ENCODE results near the gene CCDC142.
A peak's percentile ranks its signal among the peaks of the same experiment; 100 is the strongest.

CCDC142 gene

DNA sequence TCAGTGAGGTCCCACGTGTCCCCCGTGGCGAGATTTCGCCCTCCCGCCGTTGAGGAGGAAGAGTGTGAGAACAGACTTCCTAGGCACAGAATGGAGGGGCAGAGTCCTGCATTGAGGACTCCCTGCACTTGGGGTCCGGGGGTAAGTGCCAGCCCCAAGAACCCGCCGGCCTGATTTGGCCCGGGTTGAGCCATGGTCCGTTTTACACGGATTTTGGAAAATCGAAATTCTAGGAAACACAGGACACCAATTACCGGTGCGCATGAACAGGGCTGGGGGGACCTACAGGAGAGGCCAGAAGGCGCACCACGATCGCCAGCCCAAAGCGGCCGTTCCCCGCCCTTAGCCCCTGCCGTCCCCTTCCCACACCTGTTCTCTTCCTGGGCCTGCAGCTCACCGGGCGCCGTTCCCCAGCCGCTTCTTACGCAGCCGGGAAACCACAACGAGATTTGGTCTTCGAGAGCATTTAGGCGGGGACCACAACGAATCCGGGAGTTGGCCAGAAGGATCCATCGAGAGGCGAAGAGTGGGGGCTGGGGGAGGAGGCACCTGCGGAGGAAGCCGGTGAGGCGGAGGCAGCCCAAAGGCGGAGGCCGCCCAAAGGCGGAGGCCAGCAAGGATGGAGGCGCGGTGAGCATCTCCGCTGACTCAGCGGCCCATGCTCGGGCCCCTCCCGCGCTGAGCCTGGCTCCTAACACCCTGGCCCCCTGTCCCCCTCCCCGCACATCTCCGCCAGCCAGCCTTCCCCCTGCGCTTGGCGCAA, 31.0 kb upstream of the CCDC142 start:
- Histone ChIP-seq H3K9me3 (ENCODE audit: control insufficient read depth in 2 of 2, low read length in 2 of 2) (no peaks in the 10 kb centered on the region), H3K4me1 (ENCODE audit: control insufficient read depth in 2 of 2, insufficient read depth in 2 of 2, low read length in 2 of 2) (peaks cover 6 to 8% of the 10 kb centered on the region in 2 donors), H3K27ac (ENCODE audit: low read depth in 2 of 2, low read length in 2 of 2) (no peak overlapping the region), H3K4me3 (ENCODE audit: low read length in 2 of 2) (no peak overlapping the region), H3K27me3 (ENCODE audit: control insufficient read depth in 2 of 2, insufficient read depth in 2 of 2, low read length in 2 of 2) (peaks cover 56 to 59% of the 10 kb centered on the region in 2 donors), H3K36me3 (ENCODE audit: control insufficient read depth in 2 of 2, insufficient read depth in 2 of 2, low read length in 2 of 2) (no peaks in the 10 kb centered on the region), H3K9ac (ENCODE audit: low read depth in 1 of 2, low read length in 2 of 2) (no peak overlapping the region)

DNA sequence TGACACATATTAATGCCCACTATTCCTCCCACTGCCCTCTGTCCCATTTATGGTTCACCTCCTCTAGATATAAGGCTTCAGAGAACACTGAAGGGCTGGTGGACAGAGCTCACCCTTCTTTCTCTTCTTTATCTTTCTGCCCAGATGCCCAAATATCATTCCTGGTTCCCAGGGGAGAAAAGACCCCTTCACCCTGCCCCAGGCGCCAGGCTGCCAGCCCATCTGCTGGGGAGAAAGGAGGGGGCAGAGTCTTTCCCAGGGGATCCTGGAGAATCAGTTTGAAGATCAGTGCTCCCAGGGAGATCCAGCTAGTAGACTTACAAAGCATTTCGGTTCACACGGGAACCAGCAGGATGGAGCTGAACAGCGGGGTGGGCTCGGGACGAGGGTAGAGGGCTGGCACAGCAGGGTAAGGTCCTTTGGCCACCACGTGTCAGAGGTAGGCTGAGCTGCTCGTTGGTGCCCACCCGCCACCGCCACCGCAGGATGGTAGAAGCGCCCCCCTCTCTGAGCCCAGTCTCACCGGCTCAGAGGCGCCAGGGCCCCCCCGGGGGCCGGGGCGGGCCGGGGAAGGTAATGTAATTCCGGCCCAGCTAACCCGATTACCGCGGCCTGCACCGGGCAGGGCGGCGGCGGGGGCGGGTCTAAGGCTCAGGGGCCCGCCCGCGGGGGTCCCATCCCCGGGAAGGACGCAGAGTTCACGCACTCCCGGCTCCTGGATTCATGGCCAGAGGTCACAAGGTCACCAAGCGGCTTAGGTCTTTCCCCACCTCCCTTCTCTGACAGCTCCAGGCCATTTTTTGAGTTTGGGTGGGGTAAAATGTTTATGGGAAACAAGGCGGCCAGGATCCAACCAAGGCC, 30.2 kb upstream of the CCDC142 start:
- no peak overlapping the region for H3K4me3 ChIP-seq (ENCODE audit: low read length in 2 of 2)
- peaks cover 6 to 13% of the 10 kb centered on the region in 2 donors for H3K4me1 ChIP-seq (ENCODE audit: control insufficient read depth in 2 of 2, insufficient read depth in 2 of 2, low read length in 2 of 2)
- no peak overlapping the region for H3K27ac ChIP-seq (ENCODE audit: low read depth in 2 of 2, low read length in 2 of 2)
- H3K36me3 ChIP-seq (ENCODE audit: control insufficient read depth in 2 of 2, insufficient read depth in 2 of 2, low read length in 2 of 2), result no peaks in the 10 kb centered on the region
- no peaks in the 10 kb centered on the region for H3K9me3 ChIP-seq (ENCODE audit: control insufficient read depth in 2 of 2, low read length in 2 of 2)
- peaks cover 49 to 59% of the 10 kb centered on the region in 2 donors for H3K27me3 ChIP-seq (ENCODE audit: control insufficient read depth in 2 of 2, insufficient read depth in 2 of 2, low read length in 2 of 2)
- no peak overlapping the region for H3K9ac ChIP-seq (ENCODE audit: low read depth in 1 of 2, low read length in 2 of 2)

DNA sequence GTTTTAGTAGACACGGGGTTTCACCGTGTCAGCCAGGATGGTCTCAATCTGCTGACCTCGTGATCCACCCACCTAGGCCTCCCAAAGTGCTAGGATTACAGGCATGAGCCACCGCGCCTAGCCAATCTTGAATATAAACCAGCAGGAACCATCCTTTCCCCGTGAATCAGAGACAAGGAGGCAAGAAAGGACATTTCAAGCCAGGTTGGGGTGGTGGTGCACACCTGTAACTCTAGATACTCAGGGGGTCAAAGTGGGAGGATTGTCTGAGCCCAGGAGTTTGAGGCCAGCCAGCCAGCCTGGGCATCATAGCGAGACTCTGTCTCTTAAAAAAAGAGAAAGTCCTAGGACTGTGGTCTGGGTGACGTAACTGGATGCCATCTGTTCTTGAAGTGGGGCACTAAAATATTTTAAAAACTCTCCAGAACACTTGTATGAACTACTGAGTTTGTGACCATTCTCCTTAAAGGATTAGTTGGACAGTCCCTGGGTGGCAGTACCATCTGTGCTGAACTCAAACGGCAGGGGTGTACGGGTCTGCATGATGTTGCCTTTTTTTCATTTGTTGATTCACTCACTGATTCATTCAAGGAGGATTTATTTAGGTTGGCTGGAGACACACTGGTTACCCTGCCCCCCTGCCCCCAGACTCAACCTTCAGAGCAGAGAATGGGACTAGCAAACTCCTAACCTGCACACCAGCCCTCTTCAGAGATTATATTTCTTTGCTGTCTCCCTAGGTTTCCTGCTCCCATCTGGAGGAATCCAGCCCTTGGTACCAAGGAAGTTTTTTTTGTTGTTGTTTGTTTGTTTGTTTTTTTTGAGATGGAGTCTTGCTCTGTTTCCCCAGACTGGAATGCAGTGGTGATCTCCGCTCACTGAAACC, 28.5 kb upstream of the CCDC142 start:
- Histone ChIP-seq H3K27me3 (ENCODE audit: control insufficient read depth in 2 of 2, insufficient read depth in 2 of 2, low read length in 2 of 2) (peaks cover 41 to 51% of the 10 kb centered on the region in 2 donors), H3K4me1 (ENCODE audit: control insufficient read depth in 2 of 2, insufficient read depth in 2 of 2, low read length in 2 of 2) (peaks cover 12 to 20% of the 10 kb centered on the region in 2 donors), H3K9ac (ENCODE audit: low read depth in 1 of 2, low read length in 2 of 2) (no peak overlapping the region)

DNA sequence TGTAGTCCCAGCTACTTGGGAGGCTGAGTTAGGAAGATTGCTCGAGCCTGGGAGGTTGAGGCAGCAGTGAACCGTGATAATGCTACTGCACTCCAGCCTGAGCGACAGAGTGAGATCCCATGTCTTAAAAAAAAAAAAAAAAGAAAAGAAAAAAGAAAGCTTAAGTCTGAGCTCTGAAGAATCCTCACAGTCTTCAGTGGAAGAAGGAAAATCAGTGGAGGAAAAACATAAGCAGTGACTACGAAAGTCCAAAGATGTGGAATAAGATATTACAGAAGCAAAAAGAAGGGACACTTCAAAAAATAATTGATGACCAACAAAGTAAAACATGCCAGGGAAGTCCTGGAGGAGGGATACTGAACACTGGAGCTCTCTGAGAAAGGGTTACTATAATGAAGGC, 27.5 kb upstream of the CCDC142 start:
- no peak overlapping the region for H3K4me3 ChIP-seq (ENCODE audit: low read length in 2 of 2)
- H3K9me3 ChIP-seq (ENCODE audit: control insufficient read depth in 2 of 2, low read length in 2 of 2), result no peaks in the 10 kb centered on the region
- H3K27ac ChIP-seq (ENCODE audit: low read depth in 2 of 2, low read length in 2 of 2), result no peak overlapping the region
- H3K4me1 ChIP-seq (ENCODE audit: control insufficient read depth in 2 of 2, insufficient read depth in 2 of 2, low read length in 2 of 2), result peaks cover 13 to 28% of the 10 kb centered on the region in 2 donors
- peaks cover 7 to 9% of the 10 kb centered on the region in 2 donors for H3K36me3 ChIP-seq (ENCODE audit: control insufficient read depth in 2 of 2, insufficient read depth in 2 of 2, low read length in 2 of 2)
- H3K9ac ChIP-seq (ENCODE audit: low read depth in 1 of 2, low read length in 2 of 2), result no peak overlapping the region
- H3K27me3 ChIP-seq (ENCODE audit: control insufficient read depth in 2 of 2, insufficient read depth in 2 of 2, low read length in 2 of 2), result peaks cover 37 to 46% of the 10 kb centered on the region in 2 donors

More for the DNA sequence above, 28.5 kb upstream of the CCDC142 start:
- Histone ChIP-seq H3K4me3 (ENCODE audit: low read length in 2 of 2) (no peak overlapping the region), H3K9me3 (ENCODE audit: control insufficient read depth in 2 of 2, low read length in 2 of 2) (no peaks in the 10 kb centered on the region), H3K36me3 (ENCODE audit: control insufficient read depth in 2 of 2, insufficient read depth in 2 of 2, low read length in 2 of 2) (no peaks in the 10 kb centered on the region), H3K27ac (ENCODE audit: low read depth in 2 of 2, low read length in 2 of 2) (no peak overlapping the region)

DNA sequence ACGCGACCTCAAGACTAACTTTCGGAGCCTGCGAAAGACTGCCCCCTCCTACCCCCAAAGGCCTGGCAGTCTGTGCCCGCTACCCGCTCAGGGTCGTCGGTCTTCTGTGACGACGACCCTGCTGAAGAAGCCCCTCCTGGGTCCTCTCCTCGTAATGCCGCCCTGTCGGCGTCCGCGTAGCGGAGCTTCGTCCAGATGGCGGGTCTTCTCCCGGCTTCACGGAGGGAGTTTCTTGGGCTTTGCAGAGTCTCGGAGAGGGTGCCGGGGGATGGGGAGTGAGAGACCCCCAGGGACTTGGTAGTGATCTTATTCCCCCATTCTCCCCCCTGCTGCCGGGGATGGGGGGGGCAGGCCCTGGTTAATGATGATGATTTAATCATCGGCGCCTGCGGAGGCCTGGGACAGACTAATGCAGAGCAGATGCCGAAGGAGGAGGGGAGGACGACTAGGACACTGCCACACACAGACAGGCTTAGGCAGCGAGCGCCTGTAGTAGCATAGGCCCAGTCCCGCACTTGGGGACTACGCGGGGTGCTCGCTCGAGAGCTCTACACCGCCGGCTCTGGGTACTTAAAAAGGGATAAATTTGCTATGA, 25.2 kb upstream of the CCDC142 start:
- H3K27me3 ChIP-seq (ENCODE audit: control insufficient read depth in 2 of 2, insufficient read depth in 2 of 2, low read length in 2 of 2), result peaks cover 22 to 29% of the 10 kb centered on the region in 2 donors

DNA sequence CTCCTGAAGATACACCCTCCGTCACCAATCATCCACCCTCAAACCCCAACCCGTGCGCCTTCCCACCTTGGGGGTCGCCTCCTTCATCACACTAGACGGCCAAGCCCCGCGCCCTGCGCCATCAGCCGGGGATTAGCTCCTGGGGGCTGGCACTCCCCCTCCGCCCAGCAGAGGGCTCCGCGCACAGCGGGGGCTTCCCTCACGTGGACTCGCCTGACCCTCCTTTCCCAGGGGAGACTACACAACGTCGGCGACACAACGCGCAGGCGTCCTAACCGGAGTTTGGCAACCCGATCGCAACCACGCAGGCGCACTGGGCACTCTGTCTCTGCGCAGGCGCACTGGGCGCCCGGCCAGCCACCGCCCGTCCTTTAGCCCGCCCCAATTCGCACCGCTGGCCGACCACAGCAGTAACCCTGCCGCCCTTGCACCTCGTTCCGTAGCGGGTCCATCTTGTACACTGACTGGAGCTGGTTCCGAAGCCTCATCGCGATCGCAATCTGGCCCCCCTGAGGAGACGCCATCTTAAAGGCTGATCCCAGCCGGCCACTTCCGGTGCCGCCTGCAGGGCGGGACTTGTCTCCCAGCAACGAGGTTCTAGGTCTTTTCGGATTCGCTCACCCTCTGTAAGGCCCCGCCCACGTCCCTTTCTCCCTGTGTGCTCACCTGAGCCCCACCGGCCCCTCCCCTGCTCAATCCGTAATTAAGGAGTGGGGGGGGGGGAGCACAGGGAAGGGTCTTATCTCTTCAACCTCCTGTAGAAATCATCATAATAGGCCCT, 24.5 kb upstream of the CCDC142 start, which contains the start of gene PCGF1:
PCGF1 (minus strand) TSS at position 551 of the 781 bp plus-strand sequence; CDS start at position 524, 27 bp downstream.
- Histone ChIP-seq H3K9me3 (ENCODE audit: control insufficient read depth in 2 of 2, low read length in 2 of 2) (no peaks in the 10 kb centered on the region), H3K36me3 (ENCODE audit: control insufficient read depth in 2 of 2, insufficient read depth in 2 of 2, low read length in 2 of 2) (peaks cover 7 to 12% of the 10 kb centered on the region in 2 donors), H3K27me3 (ENCODE audit: control insufficient read depth in 2 of 2, insufficient read depth in 2 of 2, low read length in 2 of 2) (peaks cover 22 to 23% of the 10 kb centered on the region in 2 donors), H3K4me3 (ENCODE audit: low read length in 2 of 2) (peak within 1 kb of the TSS; percentile 97 to 100), H3K27ac (ENCODE audit: low read depth in 2 of 2, low read length in 2 of 2) (peak within 1 kb of the TSS; percentile 100), H3K4me1 (ENCODE audit: control insufficient read depth in 2 of 2, insufficient read depth in 2 of 2, low read length in 2 of 2) (peaks cover 24 to 36% of the 10 kb centered on the region in 2 donors), H3K9ac (ENCODE audit: low read depth in 1 of 2, low read length in 2 of 2) (peak within 1 kb of the TSS; percentile 99 to 100)

More for the DNA sequence above, 25.2 kb upstream of the CCDC142 start:
- H3K27ac ChIP-seq (ENCODE audit: low read depth in 2 of 2, low read length in 2 of 2), result peak overlapping the region; percentile 100
- peaks cover 24 to 36% of the 10 kb centered on the region in 2 donors for H3K4me1 ChIP-seq (ENCODE audit: control insufficient read depth in 2 of 2, insufficient read depth in 2 of 2, low read length in 2 of 2)
- peak overlapping the region; percentile 97 to 100 for H3K4me3 ChIP-seq (ENCODE audit: low read length in 2 of 2)
- peaks cover 7 to 12% of the 10 kb centered on the region in 2 donors for H3K36me3 ChIP-seq (ENCODE audit: control insufficient read depth in 2 of 2, insufficient read depth in 2 of 2, low read length in 2 of 2)
- H3K9ac ChIP-seq (ENCODE audit: low read depth in 1 of 2, low read length in 2 of 2), result peak overlapping the region; percentile 99 to 100
- H3K9me3 ChIP-seq (ENCODE audit: control insufficient read depth in 2 of 2, low read length in 2 of 2), result no peaks in the 10 kb centered on the region

DNA sequence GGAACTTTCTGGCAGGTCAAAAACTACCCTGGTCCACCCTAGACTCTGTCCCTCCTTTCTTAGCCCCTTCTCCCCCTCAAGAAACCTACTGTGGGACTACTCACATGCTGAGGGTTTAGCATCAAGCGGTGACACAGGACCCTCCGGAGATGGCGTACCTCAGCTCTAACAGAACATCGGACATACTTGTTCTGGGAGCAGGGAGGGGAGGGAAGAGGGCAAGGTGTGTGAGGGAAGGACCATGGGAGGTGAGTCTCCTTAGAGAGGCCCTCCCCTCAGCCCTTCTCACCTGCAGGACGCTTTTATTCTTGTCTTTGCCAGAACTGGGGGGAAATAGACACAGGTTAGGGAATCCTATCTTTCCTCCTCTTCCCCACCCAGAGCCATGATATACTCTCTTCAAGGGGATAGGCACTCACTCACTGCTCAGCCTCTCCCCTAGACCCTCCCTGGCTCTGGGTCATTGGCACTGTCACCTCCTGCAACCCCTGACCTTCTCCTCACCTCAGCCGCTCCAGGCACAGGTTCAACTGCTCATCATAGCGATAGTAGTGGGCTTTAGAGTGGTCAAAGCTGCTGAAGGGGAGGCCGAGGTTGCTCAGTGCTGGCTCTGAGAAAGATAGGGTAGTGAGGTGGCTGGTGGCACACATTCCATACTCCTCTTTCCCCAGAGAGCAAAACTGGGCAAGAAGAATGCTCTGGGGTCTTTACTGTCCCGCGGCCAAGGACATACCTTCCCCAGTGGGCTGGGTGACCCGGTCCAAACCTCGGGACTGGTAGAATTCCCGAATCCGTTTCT, 22.8 kb upstream of the CCDC142 start:
- peak overlapping the region; percentile 2 to 41 for H3K4me3 ChIP-seq (ENCODE audit: low read length in 2 of 2)
- H3K4me1 ChIP-seq (ENCODE audit: control insufficient read depth in 2 of 2, insufficient read depth in 2 of 2, low read length in 2 of 2), result peaks cover 29 to 36% of the 10 kb centered on the region in 2 donors

DNA sequence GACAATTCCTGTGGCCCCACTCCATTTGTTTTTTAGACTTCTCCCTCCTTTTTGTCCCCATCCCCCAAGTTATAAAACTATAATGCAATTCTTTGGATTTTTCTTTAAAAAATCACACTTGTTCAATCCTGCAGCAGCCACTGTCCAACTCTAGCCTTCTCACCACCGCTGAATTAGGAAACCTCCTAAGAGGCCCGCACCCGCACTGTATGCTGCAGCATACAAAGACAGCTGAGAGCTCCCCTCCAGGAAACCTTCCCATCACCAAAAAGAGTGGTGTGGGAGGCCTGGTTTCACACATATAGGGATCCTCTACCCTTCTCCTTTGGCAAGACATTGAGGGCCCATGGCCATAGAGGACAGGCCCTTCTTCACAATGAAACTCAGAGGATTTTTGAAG, 21.8 kb upstream of the CCDC142 start:
- H3K36me3 ChIP-seq (ENCODE audit: control insufficient read depth in 2 of 2, insufficient read depth in 2 of 2, low read length in 2 of 2), result peaks cover 7 to 12% of the 10 kb centered on the region in 2 donors
- no peak overlapping the region for H3K9ac ChIP-seq (ENCODE audit: low read depth in 1 of 2, low read length in 2 of 2)
- H3K4me3 ChIP-seq (ENCODE audit: low read length in 2 of 2), result no peak overlapping the region
- H3K27me3 ChIP-seq (ENCODE audit: control insufficient read depth in 2 of 2, insufficient read depth in 2 of 2, low read length in 2 of 2), result peaks cover 8 to 9% of the 10 kb centered on the region in 2 donors
- H3K27ac ChIP-seq (ENCODE audit: low read depth in 2 of 2, low read length in 2 of 2), result no peak overlapping the region
- H3K4me1 ChIP-seq (ENCODE audit: control insufficient read depth in 2 of 2, insufficient read depth in 2 of 2, low read length in 2 of 2), result peaks cover 34 to 40% of the 10 kb centered on the region in 2 donors
- H3K9me3 ChIP-seq (ENCODE audit: control insufficient read depth in 2 of 2, low read length in 2 of 2), result no peaks in the 10 kb centered on the region

More for the DNA sequence above, 22.8 kb upstream of the CCDC142 start:
- H3K9ac ChIP-seq (ENCODE audit: low read depth in 1 of 2, low read length in 2 of 2), result no peak overlapping the region
- H3K9me3 ChIP-seq (ENCODE audit: control insufficient read depth in 2 of 2, low read length in 2 of 2), result no peaks in the 10 kb centered on the region
- H3K27me3 ChIP-seq (ENCODE audit: control insufficient read depth in 2 of 2, insufficient read depth in 2 of 2, low read length in 2 of 2), result peaks cover 9 to 10% of the 10 kb centered on the region in 2 donors
- H3K27ac ChIP-seq (ENCODE audit: low read depth in 2 of 2, low read length in 2 of 2), result no peak overlapping the region
- peaks cover 7 to 12% of the 10 kb centered on the region in 2 donors for H3K36me3 ChIP-seq (ENCODE audit: control insufficient read depth in 2 of 2, insufficient read depth in 2 of 2, low read length in 2 of 2)
